H1 (cell line): ENCODE results near the gene DBH. TPM values are rescaled to one million over a fixed set of nuclear protein-coding genes. Genes with fewer than 3 reads are reported as not detected.

ENCODE experiments used
- CTCF ChIA-PET: fragments of 300-600 bp; sonication (Branson Sonifier 250); formaldehyde crosslinking; loops from one replicate; lab custom pipeline; 2021; ENCODE audit not compliant: partially characterized antibody; lab: Charles Lee
- POLR2A ChIA-PET: fragments of 300-600 bp; sonication (Branson Sonifier 250); formaldehyde crosslinking; loops from one replicate; lab custom pipeline; 2021; ENCODE audit warnings: inconsistent platforms; ENCODE audit not compliant: partially characterized antibody; lab: Charles Lee
- DNase-seq, 2 experiments: peaks; one replicate each; pipeline versions ENCODE4 v3.0.0 to v3.0.0-alpha.2; 2010 to 2022; ENCODE audit warnings: low spot score in 2 of 2, low read depth in 1 of 2, mixed read lengths in 1 of 2
- FAIRE-seq: peaks from 2 replicates; lab custom pipeline; 2011; peaks lifted over from hg19 to GRCh38; lab: Jason Lieb, UNC
- H2AFZ ChIP-seq: 2 replicates; pipeline ENCODE4 v1.8.1; 2012; ENCODE audit warnings: low read length, inconsistent platforms
- H2AK5ac ChIP-seq: 2 replicates; pipeline ENCODE4 v1.6.1; 2013; ENCODE audit warnings: low read depth, low read length
- H2BK120ac ChIP-seq: replicated peaks from 2 replicates; pipeline ENCODE3; 2013; ENCODE audit warnings: low read depth, low read length, inconsistent platforms
- H2BK12ac ChIP-seq: 2 replicates; pipeline ENCODE4 v1.6.1; 2013; ENCODE audit warnings: low read depth, low read length
- H2BK15ac ChIP-seq: 2 replicates; pipeline ENCODE4 v1.6.1; 2013; ENCODE audit warnings: low read length
- H2BK20ac ChIP-seq: 2 replicates; pipeline ENCODE4 v1.6.1; 2013; ENCODE audit warnings: low read length
- H2BK5ac ChIP-seq: 2 replicates; pipeline ENCODE4 v1.6.1; 2013; ENCODE audit warnings: low read depth, low read length
- H3K14ac ChIP-seq: 2 replicates; pipeline ENCODE4 v1.6.1; 2013; ENCODE audit warnings: inconsistent platforms; ENCODE audit not compliant: insufficient read length
- H3K18ac ChIP-seq: 2 replicates; pipeline ENCODE4 v1.6.1; 2013; ENCODE audit warnings: low read length; ENCODE audit errors: extremely low read depth
- H3K23ac ChIP-seq: 2 replicates; pipeline ENCODE4 v1.6.1; 2013; ENCODE audit warnings: inconsistent platforms; ENCODE audit not compliant: insufficient read length
- H3K23me2 ChIP-seq: 2 replicates; pipeline ENCODE4 v1.6.1; 2013; ENCODE audit warnings: low read depth, low read length
- H3K27ac ChIP-seq: 2 replicates; pipeline ENCODE4 v1.6.1; 2011; ENCODE audit warnings: low read depth, low read length, inconsistent platforms
- H3K27me3 ChIP-seq, 4 experiments: replicated peaks in 1 of 4; 1 replicate in 1 of 4; 2 replicates in 3 of 4; pipeline versions ENCODE4 v1.6.1 to v1.8.1; 2011 to 2013; ENCODE audit warnings: low read length in 3 of 4, mild to moderate bottlenecking in 3 of 4, inconsistent platforms in 2 of 4, mixed read lengths in 2 of 4, moderate library complexity in 1 of 4; ENCODE audit not compliant: control insufficient read depth in 3 of 4, insufficient read depth in 3 of 4; ENCODE audit errors: extremely low read depth in 1 of 4
- H3K36me3 ChIP-seq, 4 experiments: 2 replicates each; pipeline versions ENCODE4 v1.6.1 to v1.8.1; 2011 to 2013; ENCODE audit warnings: mild to moderate bottlenecking in 4 of 4, low read length in 3 of 4, moderate library complexity in 2 of 4, control low read depth in 1 of 4, inconsistent platforms in 1 of 4; ENCODE audit not compliant: insufficient read depth in 4 of 4, control insufficient read depth in 2 of 4
- H3K4ac ChIP-seq: replicated peaks from 2 replicates; pipeline ENCODE3; 2013; ENCODE audit warnings: low read length, low read depth, mixed read lengths, inconsistent platforms; ENCODE audit not compliant: insufficient read length
- H3K4me1 ChIP-seq, 4 experiments: replicated peaks in 1 of 4; 1 replicate in 1 of 4; 2 replicates in 3 of 4; pipeline versions ENCODE4 v1.6.1 to v1.8.1; 2011 to 2013; ENCODE audit warnings: low read length in 3 of 4, inconsistent platforms in 2 of 4, mixed read lengths in 1 of 4; ENCODE audit not compliant: insufficient read depth in 4 of 4, control insufficient read depth in 3 of 4
- H3K4me2 ChIP-seq, 2 experiments: 2 replicates each; pipeline versions ENCODE4 v1.6.1 to v1.8.1; 2011 to 2013; ENCODE audit warnings: low read depth in 2 of 2, low read length in 2 of 2, control low read depth in 1 of 2, inconsistent platforms in 1 of 2, mild to moderate bottlenecking in 1 of 2; ENCODE audit not compliant: insufficient read depth in 1 of 2
- H3K4me3 ChIP-seq, 4 experiments: fragments of 200-600, 300-600 bp in 1 of 4; sonication (generic), shearing (Covaris generic), sonication (Bioruptor Twin) in 1 of 4; 2 replicates each; pipeline versions ENCODE4 v1.5.1 to v1.8.1; 2011 to 2016; ENCODE audit warnings: low read length in 4 of 4, low read depth in 3 of 4, control low read depth in 2 of 4, inconsistent platforms in 2 of 4, mild to moderate bottlenecking in 2 of 4, mixed read lengths in 1 of 4, moderate library complexity in 1 of 4; ENCODE audit not compliant: insufficient read depth in 2 of 4; ENCODE audit errors: extremely low read depth in 1 of 4
- H3K56ac ChIP-seq: replicated peaks from 2 replicates; pipeline ENCODE3; 2013; ENCODE audit warnings: low read depth, mild to moderate bottlenecking, mixed read lengths, low read length, inconsistent platforms; ENCODE audit not compliant: insufficient read length
- H3K79me1 ChIP-seq: 2 replicates; pipeline ENCODE4 v1.6.1; 2013; ENCODE audit warnings: low read depth, low read length, control low read depth
- H3K79me2 ChIP-seq, 2 experiments: 2 replicates each; pipeline versions ENCODE4 v1.6.1 to v1.8.1; 2012 to 2013; ENCODE audit warnings: low read length in 2 of 2, mild to moderate bottlenecking in 2 of 2, inconsistent platforms in 1 of 2; ENCODE audit not compliant: insufficient read depth in 2 of 2, control insufficient read depth in 1 of 2
- H3K9ac ChIP-seq, 4 experiments: replicated peaks in 1 of 4; 1 replicate in 1 of 4; 2 replicates in 3 of 4; pipeline versions ENCODE4 v1.6.1 to v1.8.1; 2011 to 2013; ENCODE audit warnings: low read depth in 3 of 4, low read length in 3 of 4, control low read depth in 2 of 4, mild to moderate bottlenecking in 2 of 4, moderate library complexity in 2 of 4, inconsistent platforms in 1 of 4; ENCODE audit errors: extremely low read depth in 1 of 4
- H3K9me3 ChIP-seq, 2 experiments: 2 replicates each; pipeline versions ENCODE4 v1.6.1 to v1.8.1; 2012 to 2013; ENCODE audit warnings: mild to moderate bottlenecking in 2 of 2, moderate library complexity in 2 of 2, control low read depth in 1 of 2, inconsistent platforms in 1 of 2, low read depth in 1 of 2, low read length in 1 of 2, mixed read lengths in 1 of 2; ENCODE audit not compliant: insufficient read depth in 2 of 2
- H4K20me1 ChIP-seq, 2 experiments: replicated peaks in 1 of 2; 2 replicates each; pipeline versions ENCODE3 to v1.8.1; 2011 to 2013; ENCODE audit warnings: inconsistent platforms in 2 of 2, low read length in 2 of 2, mild to moderate bottlenecking in 1 of 2; ENCODE audit not compliant: insufficient read depth in 2 of 2, control insufficient read depth in 1 of 2
- H4K5ac ChIP-seq: 2 replicates; pipeline ENCODE4 v1.6.1; 2013; ENCODE audit warnings: low read length, low read depth, mixed read lengths, inconsistent platforms; ENCODE audit not compliant: insufficient read length
- H4K8ac ChIP-seq: 2 replicates; pipeline ENCODE4 v1.8.0; 2013; ENCODE audit warnings: mild to moderate bottlenecking, moderate library complexity, low read length, inconsistent platforms; ENCODE audit not compliant: insufficient read depth; ENCODE audit errors: extremely low read depth
- H4K91ac ChIP-seq: replicated peaks from 2 replicates; pipeline ENCODE3; 2013; ENCODE audit warnings: low read length, mixed read lengths, inconsistent platforms; ENCODE audit not compliant: insufficient read length
- HDAC6 ChIP-seq: IDR thresholded peaks from one replicate; pipeline ENCODE4 v1.7.1; 2012; ENCODE audit warnings: low read depth, mild to moderate bottlenecking, inconsistent platforms, low read length, moderate library complexity
- WGBS, 2 experiments: shearing (Covaris generic) in 1 of 2; methylation state at CpG; one replicate each; pipeline versions ENCODE4 v1.1.6 to v1.1.7; 2013 to 2015; ENCODE audit warnings: low lambda C conversion rate in 2 of 2, mixed read lengths in 2 of 2, inconsistent platforms in 1 of 2, low coverage in 1 of 2, missing lambda C conversion rate in 1 of 2; ENCODE audit not compliant: insufficient replicate concordance in 2 of 2, insufficient coverage in 1 of 2, insufficient read length in 1 of 2; ENCODE audit errors: extremely low coverage in 1 of 2, missing lambda C conversion rate in 1 of 2; 5-methylcytosine and 5-hydroxymethylcytosine counted together
- polyA plus RNA-seq, 7 experiments: library from polyadenylated mRNA; depleted of rRNA in 3 of 7; stranded (reverse) in 5 of 7; unstranded in 2 of 7; fragments of >200 nt in 5 of 7; fragments of 200-250 nt in 2 of 7; gene quantifications; 1 replicate in 5 of 7; 2 replicates in 1 of 7; 4 replicates in 1 of 7; pipeline versions ENCODE4 v1.2.1 to v1.2.3, GENCODE V29; 2011 to 2013; ENCODE audit warnings: missing spikeins in 2 of 7, mixed read lengths in 2 of 7
- total RNA-seq: library from RNA; stranded (reverse); fragmentation: NEBNext Ultra II Directional; extraction: Animal tissue kit (Norgen Biotek cat#: 25700); gene quantifications from 2 replicates; pipeline ENCODE4 v1.2.1, GENCODE V29; 2021

DBH gene
- total and polyA plus RNA-seq, 2 of the 8 experiments (the other 6 are each of a cell fraction or from before 2014, with no cell fraction given) = 0.18 TPM; not detected in 1

- TF ChIP-seq HDAC6 = no peak
- TF ChIP-seq, all 59 proteins: peak for 0
- Histone ChIP-seq H3K23ac (no peak overlapping the region), H4K91ac (no peak overlapping the region), H3K4me1 (peaks cover 0 to 4% (median 3%) of the 10 kb centered on the region in 4 experiments; a peak in 5 of 7 replicates), H3K4me3 (no peak overlapping the region), H2AK5ac (no peak overlapping the region), H3K79me1 (no peaks in the 10 kb centered on the region), H3K18ac (no peak overlapping the region), H2BK120ac (no peak overlapping the region), H2AFZ (no peak overlapping the region), H3K36me3 (no peaks in the 10 kb centered on the region), H4K20me1 (peaks cover 0 to 1% of the 10 kb centered on the region in 2 experiments), H3K23me2 (no peaks in the 10 kb centered on the region), H3K4me2 (no peak overlapping the region), H2BK5ac (no peak overlapping the region), H3K27ac (no peak overlapping the region), H4K8ac (no peak overlapping the region), H3K9me3 (no peaks in the 10 kb centered on the region), H2BK15ac (no peak overlapping the region), H3K14ac (no peak overlapping the region), H3K27me3 (no peaks in the 10 kb centered on the region), H2BK20ac (no peak overlapping the region), H3K4ac (no peak overlapping the region), H4K5ac (no peak overlapping the region), H3K9ac (no peak overlapping the region), H3K79me2 (no peaks in the 10 kb centered on the region), H3K56ac (no peak overlapping the region), H2BK12ac (no peak overlapping the region)
- CTCF ChIA-PET = interaction anchor here (0.8 to 3.2 kb wide), 13 partner anchors 16 to 221 kb away, joined by 3 to 12 read pairs (median 4); partner anchors contain the start of gene ADAMTSL2
- POLR2A ChIA-PET = interaction anchor here (0.7 kb wide), 1 partner anchor 146 kb away, joined by 3 read pairs; no protein-coding TSS in a partner anchor
- no peak for FAIRE-seq
- DNase-seq = no peak
- 86% methylated on average over 10 of the region's 15 CpGs; no CpG with 5 or more reads in 1 of the 2 experiments for WGBS, 2 experiments
Observed at GRCh38 chr9:133707763-133708245, 71.6 kb downstream of the DBH start.
